Stimulated activated CD8-positive, alpha-beta memory T cell treated with anti-CD3 and anti-CD28 coated beads, Interleukin-15, amount 100 ng/mL, for 1 hour (primary cell): ENCODE measurements around the gene PARK7.
A peak's percentile ranks its signal among the peaks of the same experiment; 100 is the strongest.
"Not testable (repeated sequence)": the region's sequence is repeated elsewhere in the genome, so short reads cannot be mapped to it uniquely, and the experiment has no call there.

ENCODE experiments used
- DNase-seq: peaks from one replicate; pipeline ENCODE4 v3.0.0-alpha.2; 2020; ENCODE audit warnings: low read depth

Gene PARK7

GRCh38 chr1:7943251-7943650, 18.3 kb upstream of the PARK7 start:
- DNase-seq, result no peak

GRCh38 chr1:7948960-7949359, 12.6 kb upstream of the PARK7 start:
- no peak for DNase-seq

- DNase-seq, result not testable (repeated sequence)
Measured at GRCh38 chr1:7952791-7953190, 8.7 kb upstream of the PARK7 start.

GRCh38 chr1:7953850-7954609, 7.5 kb upstream of the PARK7 start:
- DNase-seq, result peak; percentile 57

- no peak for DNase-seq
Measured at GRCh38 chr1:7954683-7955082, 6.8 kb upstream of the PARK7 start.

- DNase-seq, result no peak
Measured at GRCh38 chr1:7956218-7957032, 5.1 kb upstream of the PARK7 start.

GRCh38 chr1:7960165-7960564, 1.3 kb upstream of the PARK7 start:
- DNase-seq, result no peak

- DNase-seq, result no peak
Measured at GRCh38 chr1:7960867-7961215, 670 bp upstream of the PARK7 start.

GRCh38 chr1:7962014-7962335, 464 bp downstream of the PARK7 start:
- no peak for DNase-seq

- DNase-seq, result no peak
Measured at GRCh38 chr1:7962636-7963377, 1.3 kb downstream of the PARK7 start.

GRCh38 chr1:7963378-7963730, 1.8 kb downstream of the PARK7 start:
- DNase-seq, result not testable (repeated sequence)

GRCh38 chr1:7963841-7964240, 2.3 kb downstream of the PARK7 start:
- DNase-seq, result not testable (repeated sequence)

GRCh38 chr1:7964476-7964875, 3.0 kb downstream of the PARK7 start:
- no peak for DNase-seq

- no peak for DNase-seq
Measured at GRCh38 chr1:7967196-7967595, 5.7 kb downstream of the PARK7 start.

GRCh38 chr1:7967651-7968050, 6.1 kb downstream of the PARK7 start:
- DNase-seq, result no peak

GRCh38 chr1:7970246-7970645, 8.7 kb downstream of the PARK7 start:
- no peak for DNase-seq

- no peak for DNase-seq
Measured at GRCh38 chr1:7971024-7971423, 9.5 kb downstream of the PARK7 start.

GRCh38 chr1:7972285-7972684, 10.8 kb downstream of the PARK7 start:
- no peak for DNase-seq

- DNase-seq, result no peak
Measured at GRCh38 chr1:7973086-7973485, 11.6 kb downstream of the PARK7 start.

GRCh38 chr1:7975212-7975865, 13.8 kb downstream of the PARK7 start:
- no peak for DNase-seq

GRCh38 chr1:7980984-7981383, 19.5 kb downstream of the PARK7 start:
- DNase-seq, result no peak

- no peak for DNase-seq
Measured at GRCh38 chr1:7983086-7983778, 21.7 kb downstream of the PARK7 start.
